Left lung (tissue), 14 donors: ENCODE measurements around the gene SP140. TPM values are rescaled to one million over a fixed set of nuclear protein-coding genes. Genes with fewer than 3 reads are reported as not detected.

Source experiments
- ATAC-seq: fragments of 200-7000 bp; cut with Tn5 transposase; one replicate; pipeline ENCODE4 v1.9.1; 2020; ENCODE audit warnings: moderate library complexity
- DNase-seq, 4 donors: peaks; one replicate each; pipeline ENCODE4 v3.0.0-alpha.2; 2013 to 2020
- H3K27ac ChIP-seq, 2 donors: fragments of 200-600 bp; sonication (generic) in 1 of 2; one replicate each; pipeline versions ENCODE4 v1.5.0 to v1.8.0; 2020 to 2021
- H3K27me3 ChIP-seq, 2 donors: fragments of 200-600 bp; sonication (generic) in 1 of 2; one replicate each; pipeline versions ENCODE4 v1.5.0 to v1.8.0; 2020 to 2021
- H3K36me3 ChIP-seq, 2 donors: fragments of 200-600 bp; sonication (generic) in 1 of 2; one replicate each; pipeline versions ENCODE4 v1.5.0 to v1.8.0; 2020 to 2021
- H3K4me1 ChIP-seq, 2 donors: fragments of 200-600 bp; one replicate each; pipeline ENCODE4 v1.8.0; 2021
- H3K4me3 ChIP-seq, 2 donors: fragments of 200-600 bp; sonication (generic) in 1 of 2; one replicate each; pipeline versions ENCODE4 v1.5.0 to v1.8.0; 2020 to 2021; ENCODE audit warnings: mild to moderate bottlenecking in 1 of 2
- H3K9me3 ChIP-seq, 2 donors: fragments of 200-600 bp; sonication (generic) in 1 of 2; one replicate each; pipeline versions ENCODE4 v1.5.0 to v1.8.0; 2020 to 2021
- intact Hi-C, 2 donors: fragments of 100-400 bp; cut with DNase I; formaldehyde crosslinking; loops; one replicate each; pipeline versions ENCODE4 v1.11.2 to v1.14.2; 2022
- long read RNA-seq, 12 donors: library from polyadenylated mRNA in 2 of 12; unstranded in 2 of 12; transcript quantifications; one replicate each; pipeline ENCODE4 v2.0.0 and lab custom pipeline, GENCODE V29; 2019 to 2026
- polyA plus RNA-seq, 6 donors: library from polyadenylated mRNA; unstranded; fragments of 120-200 nt; gene quantifications; one replicate each; pipeline ENCODE4 v1.2.1, GENCODE V29; 2013; ENCODE audit not compliant: insufficient read length in 6 of 6
- total RNA-seq, 2 donors: library from RNA; stranded (reverse); fragmentation: NEBNext Ultra II Directional; extraction: Animal tissue kit (Norgen Biotek cat#: 25700); gene quantifications; one replicate each; pipeline ENCODE4 v1.2.1, GENCODE V29; 2021
- TF ChIP-seq, protein P1 (sequence below), 2 donors: fragments of 200-600 bp; sonication (generic) in 1 of 2; IDR thresholded peaks; one replicate each; pipeline versions ENCODE4 v1.5.0 to v1.8.0; 2021; ENCODE audit warnings: antibody characterized with exemption in 2 of 2
- donor health status: DM: no; HTN: yes; CAD: no.
- donor health status: DM: no; HTN: no; CAD: no.

Gene SP140
- 1 to 10 TPM; 3.2 to 4.8 TPM for total RNA-seq
- 1 to 10 TPM in 4 of 6 donors, under 1 TPM in 2; 0.74 to 2.3 (median 1.2) TPM for polyA plus RNA-seq
- long read RNA-seq, donor 1, partial matches to known transcripts, result 28 of 28 reads
- long read RNA-seq, donor 1, other reads (novel, unspliced or antisense), result 0 of 28 reads
- long read RNA-seq, donor 2, result 0 reads
- long read RNA-seq, donor 3, result 0 reads
- long read RNA-seq, donor 4, partial matches to known transcripts, result 0 of 1 reads
- long read RNA-seq, donor 4, other reads (novel, unspliced or antisense), result 0 of 1 reads
- long read RNA-seq, donor 5, result 0 reads
- long read RNA-seq, donor 6, result 0 reads
- long read RNA-seq, donor 7, result 0 reads
- long read RNA-seq, donor 8, result 0 reads
- long read RNA-seq, donor 9, result 0 reads
- long read RNA-seq, donor 10, partial matches to known transcripts, result 1 of 3 reads
- long read RNA-seq, donor 10, other reads (novel, unspliced or antisense), result 1 of 3 reads
- long read RNA-seq, donor 11, result 0 reads
- long read RNA-seq, donor 12, result 0 reads

DNA sequence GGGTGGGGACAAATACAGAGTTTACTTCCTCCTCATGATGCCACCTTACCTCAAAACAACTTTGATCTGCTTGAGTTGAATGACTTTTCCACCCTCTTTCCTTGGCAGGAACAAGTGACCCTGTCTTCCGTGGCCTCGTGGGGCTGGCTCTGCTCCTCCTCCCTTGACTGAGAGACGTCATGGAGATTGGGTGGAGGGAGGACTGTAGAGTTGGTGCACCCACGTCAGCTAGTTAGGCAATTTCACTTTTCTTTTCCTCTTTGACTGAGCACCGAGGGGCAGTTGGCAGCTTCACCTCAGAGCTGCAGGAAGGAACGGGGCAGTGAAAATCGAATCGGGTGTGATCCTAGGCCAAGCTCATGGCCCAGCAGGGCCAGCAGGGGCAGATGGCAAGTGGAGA is at the start of gene SP140:
TSS of gene SP140 (plus strand) at position 251 of the 400 bp plus-strand sequence. CDS start at position 360, 109 bp downstream.
- peaks cover 0 to 2% of the 10 kb centered on the region in 2 donors for H3K9me3 ChIP-seq
- H3K36me3 ChIP-seq, result no peaks in the 10 kb centered on the region
- TF ChIP-seq, protein P1, sequence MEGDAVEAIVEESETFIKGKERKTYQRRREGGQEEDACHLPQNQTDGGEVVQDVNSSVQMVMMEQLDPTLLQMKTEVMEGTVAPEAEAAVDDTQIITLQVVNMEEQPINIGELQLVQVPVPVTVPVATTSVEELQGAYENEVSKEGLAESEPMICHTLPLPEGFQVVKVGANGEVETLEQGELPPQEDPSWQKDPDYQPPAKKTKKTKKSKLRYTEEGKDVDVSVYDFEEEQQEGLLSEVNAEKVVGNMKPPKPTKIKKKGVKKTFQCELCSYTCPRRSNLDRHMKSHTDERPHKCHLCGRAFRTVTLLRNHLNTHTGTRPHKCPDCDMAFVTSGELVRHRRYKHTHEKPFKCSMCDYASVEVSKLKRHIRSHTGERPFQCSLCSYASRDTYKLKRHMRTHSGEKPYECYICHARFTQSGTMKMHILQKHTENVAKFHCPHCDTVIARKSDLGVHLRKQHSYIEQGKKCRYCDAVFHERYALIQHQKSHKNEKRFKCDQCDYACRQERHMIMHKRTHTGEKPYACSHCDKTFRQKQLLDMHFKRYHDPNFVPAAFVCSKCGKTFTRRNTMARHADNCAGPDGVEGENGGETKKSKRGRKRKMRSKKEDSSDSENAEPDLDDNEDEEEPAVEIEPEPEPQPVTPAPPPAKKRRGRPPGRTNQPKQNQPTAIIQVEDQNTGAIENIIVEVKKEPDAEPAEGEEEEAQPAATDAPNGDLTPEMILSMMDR (IDR thresholded peaks at IDR 0.05), result no peak
- peaks cover 0 to 41% of the 10 kb centered on the region in 2 donors for H3K4me1 ChIP-seq
- peak within 1 kb of the TSS in 1 of 2 donors; percentile 26 for H3K4me3 ChIP-seq
- H3K27ac ChIP-seq, result peak within 1 kb of the TSS; percentile 19 to 51
- DNase-seq (peak in 3 of 4 donors; percentile 2 to 83 (median 75)), ATAC-seq (peak; percentile 91)
- H3K27me3 ChIP-seq, result no peaks in the 10 kb centered on the region
- intact Hi-C loops, result no loop called here

DNA sequence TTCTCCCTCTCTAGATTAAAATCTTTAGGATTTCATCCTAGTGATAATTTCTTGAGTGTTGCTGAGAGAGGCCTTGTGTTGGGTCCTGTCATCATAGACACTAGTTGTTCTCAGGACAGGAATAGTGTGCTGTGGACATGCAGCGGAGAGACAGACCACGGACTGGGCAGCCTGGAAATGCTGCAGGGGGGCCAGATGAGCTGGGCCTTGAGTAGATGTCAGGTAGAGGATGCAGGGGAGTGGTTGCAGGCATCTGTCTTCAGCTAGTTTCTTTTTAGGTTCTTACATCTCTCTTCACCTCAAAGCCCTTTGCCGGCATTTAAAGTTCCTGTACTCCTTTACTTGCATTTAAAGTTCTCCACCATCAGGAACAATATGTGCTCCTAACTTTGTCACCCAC is 48.5 kb upstream of the SP140 start:
- intact Hi-C loops, result no loop called here

DNA sequence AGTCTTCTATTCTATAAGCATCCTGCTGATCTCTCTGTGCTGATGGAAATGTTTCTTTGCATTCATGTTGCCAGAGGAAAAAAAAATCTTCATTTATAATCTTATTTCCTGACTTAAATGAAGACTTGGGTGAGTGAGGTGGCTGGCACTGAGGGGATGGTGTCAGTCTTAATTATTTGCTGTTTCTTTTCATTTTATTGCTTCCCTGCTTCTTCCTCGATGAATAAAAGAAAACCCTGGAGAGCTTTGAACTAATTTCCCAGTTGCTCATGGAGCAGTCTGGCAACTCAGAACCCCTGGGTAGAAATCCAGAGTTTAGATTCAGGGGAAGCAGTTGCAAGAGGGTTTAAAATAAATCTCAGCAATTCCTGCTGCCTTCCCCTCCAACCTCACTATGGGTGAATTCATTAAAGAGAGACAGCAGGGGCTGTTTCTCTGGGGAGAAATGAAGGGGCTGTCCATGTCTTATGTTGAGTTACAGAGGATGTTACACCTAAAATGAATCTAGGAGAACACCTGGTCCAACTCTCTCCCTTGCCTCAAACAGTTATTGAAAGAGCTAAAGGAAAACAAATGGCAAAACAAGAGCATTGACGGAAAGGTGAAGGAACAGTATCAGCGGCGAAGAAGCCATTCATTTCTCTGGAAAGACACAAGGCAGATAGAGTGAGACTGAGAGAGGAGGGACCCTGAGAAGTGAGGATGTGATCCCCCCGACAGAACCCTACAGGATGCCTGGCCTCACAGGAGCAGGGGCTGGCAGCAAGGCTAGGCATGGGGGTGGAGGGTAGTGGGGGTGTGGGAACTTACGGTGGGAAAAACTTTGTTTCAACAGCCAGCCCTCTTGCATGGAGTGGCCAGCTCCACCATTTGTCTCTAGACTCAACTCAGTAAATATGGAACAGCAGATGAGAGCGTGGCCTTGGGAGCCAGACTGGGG is 46.7 kb upstream of the SP140 start:
- intact Hi-C loops, result no loop called here
- TF ChIP-seq, protein P1 (IDR thresholded peaks at IDR 0.05), result no peak
- Histone ChIP-seq H3K36me3 (peaks cover 0 to 100% of the 10 kb centered on the region in 2 donors), H3K27me3 (no peaks in the 10 kb centered on the region), H3K27ac (no peak overlapping the region), H3K4me3 (no peak overlapping the region), H3K4me1 (no peaks in the 10 kb centered on the region), H3K9me3 (no peaks in the 10 kb centered on the region)
- ATAC-seq, result no peak
- DNase-seq, result no peak

More for the DNA sequence above, 48.5 kb upstream of the SP140 start:
- H3K9me3 ChIP-seq, result no peaks in the 10 kb centered on the region
- H3K4me1 ChIP-seq, result no peaks in the 10 kb centered on the region
- DNase-seq (no peak), ATAC-seq (no peak)
- no peak overlapping the region for H3K27ac ChIP-seq
- H3K36me3 ChIP-seq, result peaks cover 0 to 98% of the 10 kb centered on the region in 2 donors
- TF ChIP-seq, protein P1 (IDR thresholded peaks at IDR 0.05), result no peak
- H3K4me3 ChIP-seq, result no peak overlapping the region
- no peaks in the 10 kb centered on the region for H3K27me3 ChIP-seq

DNA sequence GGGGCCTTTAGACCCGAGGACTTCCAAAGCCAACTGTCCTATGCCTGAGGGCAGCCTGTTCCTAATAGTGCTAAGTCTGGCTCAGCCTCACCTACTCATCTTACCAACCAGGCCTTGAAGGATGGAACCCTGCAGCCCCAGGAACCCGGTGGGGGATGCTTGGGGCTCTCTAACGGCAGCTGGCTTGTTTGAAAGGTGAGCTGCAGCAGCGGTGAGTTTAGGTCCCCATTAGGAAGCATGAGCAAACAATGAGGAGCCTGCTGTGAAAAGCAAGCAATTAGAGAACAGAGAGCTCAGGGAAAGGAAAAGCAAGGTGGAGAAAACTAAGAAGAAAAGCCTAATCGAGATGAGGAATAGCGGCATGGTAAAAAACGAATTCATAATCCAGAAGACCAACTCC is 45.6 kb upstream of the SP140 start:
- H3K9me3 ChIP-seq, result no peaks in the 10 kb centered on the region
- no peak for DNase-seq
- H3K4me1 ChIP-seq, result no peaks in the 10 kb centered on the region
- TF ChIP-seq, protein P1 (IDR thresholded peaks at IDR 0.05), result no peak
- no peak overlapping the region for H3K4me3 ChIP-seq
- no peak for ATAC-seq
- intact Hi-C loops, result no loop called here
- no peak overlapping the region for H3K27ac ChIP-seq
- no peaks in the 10 kb centered on the region for H3K27me3 ChIP-seq
- peaks cover 0 to 100% of the 10 kb centered on the region in 2 donors for H3K36me3 ChIP-seq
